ENCODE measurements around the gene NME7. TPM values are rescaled to one million over a fixed set of nuclear protein-coding genes. Genes with fewer than 3 reads are reported as not detected.

NME7 gene
- total RNA-seq, 1 experiment from 2014 or later: 30.3 TPM

- CTCF ChIA-PET: no interaction called here
- peaks cover 40% of the 10 kb centered on the region for H3K4me1 ChIP-seq (ENCODE audit: control insufficient read depth, insufficient read depth, low read length)
Observed at GRCh38 chr1:169107603-169108208, 259.9 kb downstream of the NME7 start.

DNA sequence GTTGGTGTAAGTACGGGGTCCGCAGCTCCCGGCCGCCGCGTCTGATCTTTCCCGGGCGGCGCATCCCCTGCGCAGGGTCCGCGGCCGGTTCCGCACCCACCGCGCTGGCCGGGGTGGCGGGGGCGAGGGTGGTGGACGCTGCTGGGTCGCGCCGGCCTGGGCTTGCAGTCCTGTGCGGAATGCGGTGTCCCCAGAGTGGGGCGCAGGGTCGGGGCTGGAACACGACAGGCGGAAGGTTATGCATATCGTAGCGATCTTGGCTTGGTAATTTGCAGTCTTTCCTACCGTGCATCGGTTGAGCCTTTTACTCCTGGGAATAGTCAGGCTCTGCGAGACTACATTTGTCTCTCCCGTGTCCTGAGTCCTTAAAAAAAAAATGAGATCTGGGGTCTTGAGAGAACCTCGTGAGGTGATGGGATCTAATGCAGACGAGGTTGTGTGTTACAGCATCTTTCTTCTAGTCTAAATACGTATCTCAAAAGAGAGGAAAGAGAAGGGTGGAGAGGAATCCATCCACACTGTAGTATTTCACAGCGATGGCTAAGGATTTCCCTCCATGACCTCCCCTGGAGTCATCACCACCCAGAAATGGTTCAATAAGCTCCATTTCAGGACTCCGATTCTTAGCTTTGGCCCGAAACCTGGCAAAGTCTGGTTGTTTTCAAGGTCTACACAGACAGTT lies 260.5 kb downstream of the NME7 start:
- BruUV-seq (replicated peaks): no TSS peak
- Histone ChIP-seq H3K27me3 (ENCODE audit: control insufficient read depth, insufficient read depth, low read length) (no peaks in the 10 kb centered on the region), H3K4me3 (ENCODE audit: low read depth in 2 of 2, low read length in 2 of 2) (peak overlapping the region; percentile 93 to 97), H3K9me3 (ENCODE audit: control insufficient read depth, insufficient read depth, low read depth, low read length) (no peaks in the 10 kb centered on the region), H3K4me1 (ENCODE audit: control insufficient read depth, insufficient read depth, low read length) (peaks cover 34% of the 10 kb centered on the region), H3K27ac (ENCODE audit: low read length) (peak overlapping the region; percentile 96), H3K36me3 (ENCODE audit: control insufficient read depth, insufficient read depth, low read length) (peaks cover 2% of the 10 kb centered on the region)
- ATAC-seq (0 out of 2 replicates have a peak, but pooled peaks have one; percentile 1), DNase-seq (ENCODE audit: low read depth, low spot score) (peak; percentile 24)
- CTCF ChIA-PET: no interaction called here
- POLR2A ChIA-PET: no interaction called here
- in situ Hi-C loops (cut with HindIII; ENCODE audit: low pct_unique_long_range_greater_than_20kb, low sequenced_read_pairs): no loop called here
- no peak for TF ChIP-seq POLR2AphosphoS5 (IDR thresholded peaks at IDR 0.05; ENCODE audit: low read depth, low read length)
- peak; percentile 42; the same call in 1 of the 2 replicates for TF ChIP-seq TCF7L2 (IDR thresholded peaks at IDR 0.05; ENCODE audit: low read depth, low read length)
- no peak for TF ChIP-seq CTCF (IDR thresholded peaks at IDR 0.05)
- intact Hi-C loops (cut with micrococcal nuclease; ENCODE audit: unreplicated experiment): no loop called here

More at GRCh38 chr1:169107603-169108208, 259.9 kb downstream of the NME7 start:
- intact Hi-C loops (cut with micrococcal nuclease; ENCODE audit: unreplicated experiment) (loop anchor here (2.0 kb wide), 1 partner anchor 505 kb away; no protein-coding TSS in a partner anchor), in situ Hi-C loops (cut with HindIII; ENCODE audit: low pct_unique_long_range_greater_than_20kb, low sequenced_read_pairs) (no loop called here)
- no TSS peak for BruUV-seq (replicated peaks)
- Histone ChIP-seq H3K27me3 (ENCODE audit: control insufficient read depth, insufficient read depth, low read length) (no peaks in the 10 kb centered on the region), H3K9me3 (ENCODE audit: control insufficient read depth, insufficient read depth, low read depth, low read length) (no peaks in the 10 kb centered on the region), H3K36me3 (ENCODE audit: control insufficient read depth, insufficient read depth, low read length) (peaks cover 7% of the 10 kb centered on the region), H3K27ac (ENCODE audit: low read length) (peak overlapping the region; percentile 96), H3K4me3 (ENCODE audit: low read depth in 2 of 2, low read length in 2 of 2) (peak overlapping the region; percentile 93 to 97)
- no peak for ATAC-seq
- no peak for TF ChIP-seq CTCF (IDR thresholded peaks at IDR 0.05)
- TF ChIP-seq REST (IDR thresholded peaks at IDR 0.05; ENCODE audit: insufficient read depth in 1 of 2, low read depth in 2 of 2, low read length in 1 of 2): no peak
- no peak for TF ChIP-seq SIN3A (IDR thresholded peaks at IDR 0.05; ENCODE audit: borderline replicate concordance, insufficient read depth, low read depth, low read length)
- peak; percentile 25 for DNase-seq (ENCODE audit: low read depth, low spot score)
- POLR2A ChIA-PET: no interaction called here
